ENCODE data around the gene SPATC1L.
"Not testable (repeated sequence)": the region's sequence is repeated elsewhere in the genome, so short reads cannot be mapped to it uniquely, and the experiment has no call there.

Gene SPATC1L

DNA sequence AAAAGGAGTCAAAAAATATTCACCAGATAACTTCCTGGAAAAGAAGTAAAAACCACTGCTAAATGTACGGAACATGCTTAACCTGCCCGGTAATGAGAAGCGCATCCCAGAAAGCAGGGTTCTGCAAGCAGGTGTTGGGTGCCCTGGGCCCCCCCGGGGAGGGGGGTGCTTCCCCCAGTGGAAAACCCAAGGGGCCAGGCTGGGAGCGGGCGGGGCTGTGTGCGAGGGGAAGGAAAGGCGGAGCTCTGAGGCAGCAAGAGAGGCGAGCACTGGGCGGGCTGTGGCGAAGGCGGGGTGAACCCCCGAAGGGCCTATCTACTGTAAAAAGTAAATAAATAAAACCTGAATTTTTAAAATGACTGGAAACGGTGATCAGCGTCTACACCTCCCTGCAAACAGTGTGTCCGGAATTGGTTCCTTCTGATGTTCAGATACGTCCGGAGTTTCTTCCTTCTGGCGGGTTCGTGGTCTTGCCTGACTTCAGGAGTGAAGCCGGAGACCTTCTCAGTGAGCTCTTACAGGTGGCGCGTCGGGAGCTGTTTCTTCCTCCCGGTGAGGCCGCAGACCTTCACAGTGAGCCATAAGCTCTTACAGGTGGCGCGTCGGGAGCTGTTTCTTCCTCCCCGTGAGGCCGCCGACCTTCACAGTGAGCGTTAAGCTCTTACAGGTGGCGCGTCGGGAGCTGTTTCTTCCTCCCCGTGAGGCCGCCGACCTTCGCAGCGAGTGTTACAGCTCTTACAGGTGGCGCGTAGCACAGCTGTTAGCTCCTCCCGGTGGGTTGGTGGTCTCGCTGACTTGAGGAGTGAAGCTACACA, 42.3 kb downstream of the SPATC1L start:
- DNase-seq (ENCODE audit: low spot score): no peak
- TF ChIP-seq, protein P1, sequence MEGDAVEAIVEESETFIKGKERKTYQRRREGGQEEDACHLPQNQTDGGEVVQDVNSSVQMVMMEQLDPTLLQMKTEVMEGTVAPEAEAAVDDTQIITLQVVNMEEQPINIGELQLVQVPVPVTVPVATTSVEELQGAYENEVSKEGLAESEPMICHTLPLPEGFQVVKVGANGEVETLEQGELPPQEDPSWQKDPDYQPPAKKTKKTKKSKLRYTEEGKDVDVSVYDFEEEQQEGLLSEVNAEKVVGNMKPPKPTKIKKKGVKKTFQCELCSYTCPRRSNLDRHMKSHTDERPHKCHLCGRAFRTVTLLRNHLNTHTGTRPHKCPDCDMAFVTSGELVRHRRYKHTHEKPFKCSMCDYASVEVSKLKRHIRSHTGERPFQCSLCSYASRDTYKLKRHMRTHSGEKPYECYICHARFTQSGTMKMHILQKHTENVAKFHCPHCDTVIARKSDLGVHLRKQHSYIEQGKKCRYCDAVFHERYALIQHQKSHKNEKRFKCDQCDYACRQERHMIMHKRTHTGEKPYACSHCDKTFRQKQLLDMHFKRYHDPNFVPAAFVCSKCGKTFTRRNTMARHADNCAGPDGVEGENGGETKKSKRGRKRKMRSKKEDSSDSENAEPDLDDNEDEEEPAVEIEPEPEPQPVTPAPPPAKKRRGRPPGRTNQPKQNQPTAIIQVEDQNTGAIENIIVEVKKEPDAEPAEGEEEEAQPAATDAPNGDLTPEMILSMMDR (IDR thresholded peaks at IDR 0.05): no peak
- Histone ChIP-seq H3K27ac (no peak overlapping the region), H3K4me3 (no peak overlapping the region)

DNA sequence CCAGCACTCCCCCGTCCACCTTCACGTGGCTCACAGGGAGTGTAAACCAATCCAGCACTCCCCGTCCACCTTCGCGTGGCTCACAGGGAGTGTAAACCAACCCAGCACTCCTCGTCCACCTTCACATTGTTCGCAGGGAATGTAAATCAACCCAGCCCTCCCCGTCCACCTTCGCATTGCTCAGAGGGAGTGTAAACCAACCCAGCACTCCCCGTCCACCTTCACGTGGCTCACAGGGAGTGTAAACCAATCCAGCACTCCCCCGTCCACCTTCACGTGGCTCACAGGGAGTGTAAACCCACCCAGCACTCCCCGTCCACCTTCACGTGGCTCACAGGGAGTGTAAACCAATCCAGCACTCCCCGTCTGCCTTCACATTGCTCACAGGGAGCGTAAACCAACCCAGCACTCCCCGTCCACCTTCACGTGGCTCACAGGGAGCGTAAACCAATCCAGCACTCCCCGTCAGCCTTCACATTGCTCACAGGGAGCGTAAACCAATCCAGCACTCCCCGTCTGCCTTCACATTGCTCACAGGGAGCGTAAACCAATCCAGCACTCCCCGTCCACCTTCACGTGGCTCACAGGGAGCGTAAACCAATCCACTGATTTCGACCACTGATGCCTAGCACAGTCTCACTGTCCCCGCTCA, 43.8 kb downstream of the SPATC1L start:
- H3K4me3 ChIP-seq; H3K27ac ChIP-seq; DNase-seq (ENCODE audit: low spot score): not testable (repeated sequence)

DNA sequence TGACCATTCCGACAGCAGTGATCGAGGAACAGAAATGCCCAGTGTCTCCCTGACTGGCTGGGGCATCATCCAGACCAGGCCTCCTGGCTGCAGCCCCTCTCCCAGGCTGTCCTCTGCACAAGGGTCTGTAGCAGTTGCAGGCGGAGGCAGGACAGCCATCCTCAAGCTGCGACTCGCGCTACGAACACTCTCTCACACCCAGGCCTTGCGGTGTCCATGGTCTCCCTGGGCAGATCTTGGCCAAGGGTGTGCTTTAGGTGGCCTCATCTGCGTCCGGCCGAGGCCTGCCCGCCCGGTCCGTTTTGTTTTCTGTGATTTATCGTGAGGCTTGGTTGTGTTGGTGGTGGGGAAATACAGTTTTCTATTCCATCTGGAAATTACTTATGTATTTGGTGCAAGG, 44.6 kb downstream of the SPATC1L start:
- H3K27ac ChIP-seq: no peak overlapping the region
- H3K4me3 ChIP-seq: no peak overlapping the region
- no peak for DNase-seq (ENCODE audit: low spot score)
- TF ChIP-seq, protein P1 (IDR thresholded peaks at IDR 0.05): no peak

DNA sequence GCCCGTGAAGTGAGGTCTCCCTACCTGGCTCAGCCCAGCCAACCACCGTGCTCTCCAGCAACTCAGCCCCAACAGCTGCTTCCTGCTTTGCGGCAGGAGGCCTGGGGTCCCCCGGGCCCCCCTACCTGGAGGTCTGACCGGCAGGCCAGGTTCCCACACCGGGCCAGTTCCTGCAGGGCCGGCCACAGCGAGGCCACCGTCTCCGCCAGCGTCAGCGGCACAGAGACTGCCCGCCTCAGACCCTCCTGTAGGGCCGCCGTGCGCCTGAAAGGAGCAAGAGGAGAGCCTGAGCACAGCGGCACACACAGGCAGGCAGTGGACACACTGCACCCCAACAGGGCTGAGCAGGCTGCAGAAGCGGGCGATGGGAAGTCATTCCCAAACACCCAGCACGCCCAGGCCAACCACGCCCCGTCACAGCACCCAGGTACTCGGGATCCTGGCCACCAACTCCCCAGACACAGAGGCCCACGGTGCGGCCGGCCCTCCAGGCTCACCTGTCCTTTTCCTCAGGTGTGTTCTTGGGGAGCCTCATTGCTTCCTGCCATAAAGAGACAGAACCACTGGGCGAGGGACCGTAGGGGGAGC, 45.8 kb downstream of the SPATC1L start:
- H3K27ac ChIP-seq: no peak overlapping the region
- TF ChIP-seq, protein P1 (IDR thresholded peaks at IDR 0.05): no peak
- DNase-seq (ENCODE audit: low spot score): no peak
- no peak overlapping the region for H3K4me3 ChIP-seq

DNA sequence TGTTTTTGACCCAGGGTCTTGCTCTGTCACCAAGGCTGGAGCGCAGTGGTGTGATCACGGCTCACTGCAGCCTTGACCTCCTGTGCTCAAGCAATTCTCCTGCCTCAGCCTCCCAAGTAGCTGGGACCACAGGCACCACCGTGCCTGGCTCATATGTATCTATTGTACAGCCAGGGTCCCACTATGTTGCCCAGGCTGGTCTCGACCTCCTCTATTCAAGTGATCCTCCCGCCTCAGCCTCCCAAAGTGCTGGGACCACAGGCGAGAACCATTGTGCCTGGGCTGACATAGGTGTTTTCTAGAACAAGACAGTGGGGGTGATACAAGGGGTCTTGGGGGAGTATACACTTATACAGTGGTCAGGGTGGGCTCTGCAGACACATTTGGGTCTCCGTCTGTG, 46.4 kb downstream of the SPATC1L start:
- TF ChIP-seq, protein P1 (IDR thresholded peaks at IDR 0.05): no peak
- Histone ChIP-seq H3K27ac (no peak overlapping the region), H3K4me3 (no peak overlapping the region)
- no peak for DNase-seq (ENCODE audit: low spot score)

DNA sequence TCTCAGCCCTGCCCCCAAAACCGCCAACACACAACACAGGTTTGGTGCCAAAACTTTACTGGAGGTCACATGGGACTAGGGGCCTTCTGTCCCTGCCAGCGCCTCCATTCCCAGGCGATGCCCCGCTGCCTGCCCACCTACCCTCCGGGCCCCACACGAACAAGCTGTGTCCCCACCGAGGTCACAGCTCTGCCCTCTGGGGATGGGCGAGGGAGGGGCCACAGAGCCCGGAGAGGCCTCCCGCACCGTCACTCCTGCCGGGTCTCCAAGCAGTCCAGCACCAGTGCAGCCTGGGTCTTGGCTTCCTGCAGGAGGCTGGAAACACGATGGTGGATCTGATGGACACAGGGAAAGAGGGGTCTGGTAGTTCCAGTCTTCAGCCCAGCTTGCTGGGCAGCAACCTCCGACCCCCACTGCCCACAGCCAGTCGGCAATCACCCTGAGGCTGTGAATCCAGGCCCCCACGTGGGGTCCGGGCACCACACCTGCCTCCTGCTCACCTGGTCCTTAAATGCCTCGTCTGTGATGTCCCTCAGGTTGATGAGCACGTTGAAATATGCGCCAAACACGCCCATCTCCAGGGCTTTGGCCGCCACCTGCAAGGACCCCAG, 47.4 kb downstream of the SPATC1L start:
- DNase-seq (ENCODE audit: low spot score): no peak
- H3K27ac ChIP-seq: no peak overlapping the region
- no peak overlapping the region for H3K4me3 ChIP-seq
- TF ChIP-seq, protein P1 (IDR thresholded peaks at IDR 0.05): no peak

DNA sequence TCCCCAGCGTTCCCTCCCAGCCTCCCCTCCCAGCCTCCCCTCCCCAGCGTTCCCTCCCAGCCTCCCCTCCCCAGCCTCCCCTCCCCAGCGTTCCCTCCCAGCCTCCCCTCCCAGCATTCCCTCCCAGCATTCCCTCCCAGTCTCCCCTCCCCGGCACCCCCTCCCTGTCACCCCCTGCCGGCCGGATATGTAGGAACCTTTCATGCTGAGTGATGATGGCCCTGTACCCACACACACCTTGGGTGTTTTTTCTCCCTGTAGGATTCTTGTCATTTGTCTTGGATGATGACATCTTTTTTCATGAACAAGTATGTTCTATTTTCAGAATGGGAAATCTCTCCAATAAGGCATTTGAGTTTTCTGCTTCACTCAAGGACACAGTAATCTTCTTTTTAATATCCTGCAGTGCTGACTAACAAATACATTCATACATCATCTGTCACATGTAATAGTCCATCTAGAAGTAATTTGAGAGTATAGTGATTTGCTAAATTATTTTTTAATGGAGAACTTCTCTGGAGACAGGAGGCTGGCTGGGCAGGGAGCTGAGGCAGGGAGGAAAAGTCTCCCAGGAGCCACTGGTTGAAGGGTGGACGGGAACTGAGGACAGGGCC, 48.4 kb downstream of the SPATC1L start:
- TF ChIP-seq, protein P1 (IDR thresholded peaks at IDR 0.05): no peak
- Histone ChIP-seq H3K4me3 (no peak overlapping the region), H3K27ac (no peak overlapping the region)
- DNase-seq (ENCODE audit: low spot score): no peak
